ENCODE measurements around the gene POU1F1.
"Not testable (repeated sequence)": the region's sequence is repeated elsewhere in the genome, so short reads cannot be mapped to it uniquely, and the experiment has no call there.

Gene POU1F1

GRCh38 chr3:87276484-87276883 lies at the start of gene POU1F1:
TSS of gene POU1F1 (minus strand) at chr3:87276584. CDS start at chr3:87276462, 122 bp downstream.
- DNase-seq = no peak

GRCh38 chr3:87324609-87325008 lies 48.2 kb upstream of the POU1F1 start:
- no peak for DNase-seq

- DNase-seq = no peak
Observed at GRCh38 chr3:87320756-87321626, 44.6 kb upstream of the POU1F1 start.

GRCh38 chr3:87318617-87319021 lies 42.2 kb upstream of the POU1F1 start:
- DNase-seq = no peak

DNA sequence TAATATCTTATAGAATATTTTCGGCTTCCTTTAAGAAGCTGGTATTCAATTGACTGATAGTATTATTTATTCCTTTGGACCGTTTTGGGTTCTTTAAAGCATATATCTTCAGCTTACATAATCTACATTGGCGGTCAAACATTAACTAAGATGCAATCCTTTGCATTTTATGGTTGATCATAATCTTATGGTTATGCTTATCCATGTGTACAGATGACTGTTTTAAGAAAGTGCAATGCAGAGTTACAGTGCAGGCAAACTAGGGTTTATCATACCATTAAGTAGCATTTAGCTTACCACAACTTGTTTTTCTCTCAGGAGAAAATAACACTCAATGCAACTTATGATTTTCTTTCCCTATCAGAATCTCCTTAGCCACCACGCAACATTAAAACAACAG lies 41.4 kb upstream of the POU1F1 start:
- no peak for DNase-seq

DNA sequence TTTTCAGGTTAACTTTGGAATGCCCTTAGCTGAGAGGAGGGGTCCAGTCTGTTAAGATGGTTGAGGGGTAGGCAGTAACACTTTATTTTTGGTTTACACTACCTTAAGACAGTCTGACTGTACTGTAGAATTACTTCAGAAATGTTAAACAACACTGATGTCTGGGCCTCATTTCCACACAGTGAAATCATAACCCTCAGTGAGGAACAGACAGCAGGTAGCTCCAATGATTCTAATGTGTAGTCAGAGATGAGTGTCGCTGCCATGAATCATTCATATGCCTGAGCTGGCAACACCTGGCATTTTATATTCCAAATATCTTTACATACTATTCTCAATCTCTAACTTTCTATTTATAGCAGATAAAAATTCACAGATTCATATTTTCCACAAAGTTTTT lies 37.3 kb upstream of the POU1F1 start:
- no peak for DNase-seq

- no peak for DNase-seq
Observed at GRCh38 chr3:87311309-87311708, 34.9 kb upstream of the POU1F1 start.

- DNase-seq = no peak
Observed at GRCh38 chr3:87309601-87310000, 33.2 kb upstream of the POU1F1 start.

GRCh38 chr3:87307805-87308204 lies 31.4 kb upstream of the POU1F1 start:
- no peak for DNase-seq

- DNase-seq = no peak
Observed at GRCh38 chr3:87305517-87305916, 29.1 kb upstream of the POU1F1 start.

DNA sequence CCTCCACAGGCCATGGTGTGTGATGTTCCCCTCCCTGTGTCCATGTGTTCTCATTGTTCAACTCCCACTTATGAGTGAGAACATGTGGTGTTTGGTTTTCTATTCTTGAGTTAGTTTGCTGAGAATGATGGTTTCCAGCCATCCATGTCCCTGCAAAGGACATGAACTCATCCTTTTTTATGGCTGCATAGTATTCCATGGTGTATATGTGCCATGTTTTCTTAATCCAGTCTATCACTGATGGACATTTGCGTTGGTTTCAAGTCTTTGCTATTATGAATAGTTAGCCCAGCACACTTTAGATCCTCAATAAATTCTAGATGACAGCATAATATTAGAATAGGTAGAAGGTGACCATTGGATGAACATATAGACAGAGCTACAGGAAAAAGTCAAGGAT lies 28.6 kb upstream of the POU1F1 start:
- DNase-seq = not testable (repeated sequence)

GRCh38 chr3:87298111-87298718 lies 21.8 kb upstream of the POU1F1 start:
- DNase-seq = no peak

GRCh38 chr3:87288446-87288845 lies 12.1 kb upstream of the POU1F1 start:
- DNase-seq = no peak

DNA sequence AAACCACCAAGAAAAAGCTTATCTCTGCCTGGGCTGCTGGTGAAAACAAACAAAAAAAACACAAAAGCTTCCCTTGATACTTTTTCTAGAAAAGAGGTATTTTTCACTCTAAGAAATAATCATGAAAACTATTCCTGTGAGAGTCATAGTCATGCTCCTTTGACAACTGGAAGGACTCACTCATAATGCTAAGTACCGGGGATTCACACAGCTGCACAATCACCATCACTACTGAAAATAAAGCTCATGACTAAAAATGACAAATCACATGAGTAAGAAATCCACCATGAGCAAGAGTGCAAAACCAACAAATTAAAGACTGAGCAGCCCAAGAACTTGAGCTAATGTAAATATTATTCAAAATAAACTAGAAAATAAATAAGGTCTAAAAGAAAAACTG lies 10.6 kb upstream of the POU1F1 start:
- DNase-seq = no peak

DNA sequence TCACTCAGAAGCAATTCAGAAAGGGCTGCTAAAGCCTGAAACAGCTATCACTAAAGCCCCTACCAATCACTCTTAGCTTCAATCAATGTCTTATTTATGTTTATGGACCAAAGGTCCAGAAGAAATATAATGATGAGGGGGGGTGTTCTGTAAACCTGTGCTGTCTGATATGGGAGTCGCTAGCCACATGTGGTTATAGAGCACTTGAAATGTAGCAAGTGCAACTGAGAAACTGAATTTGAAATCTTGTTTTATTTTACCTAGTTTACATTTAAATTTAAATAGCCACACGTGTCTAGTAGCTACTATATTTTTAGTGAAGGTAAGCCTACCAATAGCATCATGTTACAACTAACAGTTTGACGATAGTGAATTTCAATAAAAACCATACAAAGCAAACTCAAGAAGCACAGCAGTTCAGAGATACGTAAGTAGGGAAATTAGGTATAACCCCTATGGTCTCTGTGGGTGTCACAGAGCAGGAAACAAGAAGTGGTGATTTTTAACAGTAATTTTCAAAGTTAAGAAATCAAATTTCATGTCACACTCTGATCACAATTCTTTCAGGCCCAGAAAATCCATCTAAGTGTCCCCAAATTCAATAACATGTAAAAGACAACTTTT lies 3.6 kb downstream of the POU1F1 start:
- no peak for DNase-seq

DNA sequence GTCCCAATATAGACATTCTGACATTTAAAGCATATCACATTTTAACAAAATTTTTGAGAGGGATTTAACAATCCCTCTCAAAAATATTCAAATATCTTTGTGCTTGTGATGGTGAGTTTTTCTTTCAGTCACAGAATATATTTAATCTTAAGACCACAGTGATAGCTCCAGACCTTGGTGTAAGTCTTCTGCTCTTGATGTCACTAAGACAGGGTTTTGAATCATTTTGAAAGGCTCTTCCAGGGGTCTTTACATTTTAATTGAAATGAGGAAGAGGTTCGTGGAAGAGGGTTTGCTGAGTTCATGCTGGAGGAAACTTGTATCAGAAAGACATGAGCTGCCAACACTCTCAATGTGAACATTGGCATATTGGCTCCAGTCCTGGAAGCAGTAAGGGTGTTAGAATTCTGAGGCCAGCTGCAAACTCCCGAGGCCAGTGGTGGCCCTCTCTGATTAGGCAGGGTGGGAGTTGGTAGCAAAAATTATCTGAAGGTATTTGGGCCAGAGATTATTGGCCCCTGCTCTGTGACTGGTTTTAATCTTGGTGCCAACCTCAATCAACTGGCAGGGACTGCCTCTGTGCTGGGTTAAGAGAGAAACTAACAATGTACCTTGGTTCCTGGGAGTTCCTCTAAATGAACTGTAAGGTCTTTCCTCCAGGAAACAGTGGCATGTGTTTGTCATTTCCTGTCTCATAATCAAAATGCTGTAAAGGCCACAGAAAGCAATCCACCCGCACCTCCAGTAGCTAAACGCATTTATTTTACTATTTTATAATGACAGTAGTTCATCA lies 5.3 kb downstream of the POU1F1 start:
- DNase-seq = no peak

- no peak for DNase-seq
Observed at GRCh38 chr3:87269723-87270122, 6.7 kb downstream of the POU1F1 start.

- DNase-seq = no peak
Observed at GRCh38 chr3:87268646-87269211, 7.7 kb downstream of the POU1F1 start.

GRCh38 chr3:87267953-87268645 lies 8.3 kb downstream of the POU1F1 start:
- DNase-seq = no peak

DNA sequence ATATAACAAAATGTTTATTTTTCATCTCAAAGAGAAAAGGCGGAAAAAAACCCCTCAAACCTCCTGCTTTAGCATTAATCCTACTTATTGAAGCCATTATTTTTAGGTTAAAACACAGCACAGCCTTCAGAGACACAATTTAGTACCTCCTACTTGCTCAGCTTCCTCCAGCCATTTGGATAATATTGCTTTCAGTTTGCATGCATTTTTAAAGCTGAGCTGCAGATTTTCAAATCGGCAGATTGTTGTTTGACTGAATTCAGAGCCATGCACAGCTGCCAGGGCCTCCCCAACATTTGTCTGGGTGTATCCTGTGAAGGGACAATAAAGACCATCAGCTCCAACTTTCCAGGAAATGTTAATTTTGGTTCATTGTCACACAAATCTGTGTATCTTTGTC lies 14.5 kb downstream of the POU1F1 start:
- DNase-seq = no peak

- DNase-seq = peak; percentile 43
Observed at GRCh38 chr3:87260270-87260669, 16.1 kb downstream of the POU1F1 start.

DNA sequence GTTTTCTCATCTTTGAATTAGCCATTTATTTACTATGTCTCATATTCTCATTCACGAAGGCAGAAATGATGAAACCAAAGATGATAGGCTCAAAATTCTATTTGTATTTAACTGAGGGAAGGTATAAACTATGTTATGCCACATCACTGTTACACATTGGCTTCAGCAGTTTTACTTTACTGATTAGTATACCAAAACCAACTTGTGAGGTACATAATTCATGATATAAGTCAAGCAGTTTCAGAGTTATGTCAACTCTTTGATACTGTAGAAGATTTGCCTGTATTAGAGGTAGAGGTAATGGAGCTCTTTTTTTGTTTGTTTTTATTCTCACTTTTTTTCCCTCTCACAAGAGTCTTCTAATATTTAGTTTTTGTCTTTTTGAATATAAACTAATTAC lies 26.4 kb downstream of the POU1F1 start:
- no peak for DNase-seq
